CD4-positive, alpha-beta memory T cell (primary cell): ENCODE data around the gene MAPK11. TPM values are rescaled to one million over a fixed set of nuclear protein-coding genes. Genes with fewer than 3 reads are reported as not detected.

Experiments
- CTCF ChIA-PET: fragments of 350-600 bp; sonication (Branson Sonifier 250); formaldehyde crosslinking; loops from one replicate; lab custom pipeline; 2021; ENCODE audit warnings: inconsistent platforms; ENCODE audit not compliant: partially characterized antibody; lab: Charles Lee
- POLR2A ChIA-PET: fragments of 350-600 bp; sonication (Branson Sonifier 250); formaldehyde crosslinking; loops from one replicate; lab custom pipeline; 2021; ENCODE audit not compliant: partially characterized antibody; lab: Charles Lee
- DNase-seq, 5 donors: peaks; one replicate each; pipeline versions ENCODE4 v3.0.0 to v3.0.0-alpha.2; 2020 to 2022; ENCODE audit warnings: mixed read lengths in 1 of 5
- H3K27ac ChIP-seq: one replicate; pipeline ENCODE4 v1.7.0; 2013; ENCODE audit warnings: low read depth, low read length
- H3K27me3 ChIP-seq: 2 replicates; pipeline ENCODE4 v1.7.0; 2013; ENCODE audit warnings: mild to moderate bottlenecking, low read length, moderate library complexity; ENCODE audit not compliant: insufficient read depth
- H3K36me3 ChIP-seq: 2 replicates; pipeline ENCODE4 v1.7.0; 2013; ENCODE audit warnings: mild to moderate bottlenecking, low read length, moderate library complexity; ENCODE audit not compliant: insufficient read depth
- H3K4me1 ChIP-seq: 2 replicates; pipeline ENCODE4 v1.7.0; 2013; ENCODE audit warnings: mild to moderate bottlenecking, low read length, moderate library complexity; ENCODE audit not compliant: insufficient read depth
- H3K4me3 ChIP-seq, 2 donors: one replicate each; pipeline ENCODE4 v1.7.0; 2013; ENCODE audit warnings: low read length in 2 of 2, mild to moderate bottlenecking in 1 of 2
- H3K9me3 ChIP-seq, 2 donors: one replicate each; pipeline ENCODE4 v1.7.0; 2013; ENCODE audit warnings: low read length in 2 of 2, control low read depth in 1 of 2; ENCODE audit not compliant: control insufficient read depth in 1 of 2
- H3K27ac Mint-ChIP-seq, 7 donors: one replicate each; pipeline ENCODE4 v1.8.0; 2020 to 2021; ENCODE audit warnings: mixed read lengths in 7 of 7, mild to moderate bottlenecking in 6 of 7, inconsistent platforms in 3 of 7, moderate library complexity in 3 of 7
- H3K27me3 Mint-ChIP-seq, 2 donors: one replicate each; pipeline ENCODE4 v1.8.0; 2020 to 2021; ENCODE audit warnings: mixed read lengths in 2 of 2
- H3K36me3 Mint-ChIP-seq, 2 donors: one replicate each; pipeline ENCODE4 v1.8.0; 2020 to 2021; ENCODE audit warnings: mixed read lengths in 2 of 2, inconsistent platforms in 1 of 2, mild to moderate bottlenecking in 1 of 2
- H3K4me1 Mint-ChIP-seq, 4 donors: one replicate each; pipeline ENCODE4 v1.8.0; 2020 to 2021; ENCODE audit warnings: mixed read lengths in 4 of 4, mild to moderate bottlenecking in 1 of 4
- H3K4me3 Mint-ChIP-seq, 8 donors: one replicate each; pipeline ENCODE4 v1.8.0; 2020 to 2021; ENCODE audit warnings: mixed read lengths in 8 of 8, mild to moderate bottlenecking in 7 of 8, moderate library complexity in 6 of 8, inconsistent platforms in 3 of 8
- H3K9me3 Mint-ChIP-seq, 8 donors: one replicate each; pipeline ENCODE4 v1.8.0; 2020 to 2021; ENCODE audit warnings: mixed read lengths in 8 of 8, mild to moderate bottlenecking in 5 of 8, inconsistent platforms in 3 of 8, moderate library complexity in 1 of 8
- intact Hi-C: fragments of 100-400 bp; cut with micrococcal nuclease; formaldehyde crosslinking; loops from one replicate; pipeline ENCODE4 v1.15.1; 2023
- polyA plus RNA-seq, 2 donors: library from polyadenylated mRNA; unstranded; fragments of 300-500 nt; fragmentation: Illumina TruSeq; gene quantifications; one replicate each; pipeline ENCODE4 v1.2.3, GENCODE V29; 2021
- total RNA-seq, 2 experiments: library from RNA; stranded (reverse); gene quantifications; one replicate each; pipeline ENCODE4 v1.2.3, GENCODE V29; 2021

The MAPK11 gene
- total and polyA plus RNA-seq, 4 experiments from 2014 or later, result 0.10 to 1.7 (median 1.1) TPM

GRCh38 chr22:50250555-50251476 is 19.4 kb downstream of the MAPK11 start, which contains the start of gene HDAC10:
TSS of gene HDAC10 (minus strand) at chr22:50251265. CDS start at chr22:50251032, 233 bp downstream.
- intact Hi-C loops, result loop anchor here (2.0 to 10.0 kb wide), 2 partner anchors 224 to 370 kb away; partner anchors contain the start of gene SBF1
- Histone ChIP-seq H3K36me3 (peaks cover 18% of the 10 kb centered on the region), H3K4me3 (peak within 1 kb of the TSS; percentile 36 to 89), H3K27ac (peak within 1 kb of the TSS; percentile 66), H3K4me1 (peaks cover 44% of the 10 kb centered on the region), H3K9me3 (no peaks in the 10 kb centered on the region), H3K27me3 (no peaks in the 10 kb centered on the region)
- peak; percentile 71 to 78 (median 74) for DNase-seq
- Mint-ChIP-seq H3K4me1 (peaks cover 7 to 29% (median 17%) of the 10 kb centered on the region in 4 donors), H3K27me3 (peaks cover 1 to 2% of the 10 kb centered on the region in 2 donors), H3K27ac (peak within 1 kb of the TSS in 6 of 7 donors; percentile 50 to 88 (median 64)), H3K9me3 (no peaks in the 10 kb centered on the region), H3K4me3 (peak within 1 kb of the TSS; percentile 73 to 84 (median 78)), H3K36me3 (peaks cover 4 to 10% of the 10 kb centered on the region in 2 donors)
- CTCF ChIA-PET, result interaction anchor here (1.0 to 3.5 kb wide), 11 partner anchors 10 to 382 kb away, joined by 3 to 28 read pairs (median 18); partner anchors contain the start of gene SCO2
- POLR2A ChIA-PET, result interaction anchor here (0.6 to 4.0 kb wide), 27 partner anchors 9 to 377 kb away, joined by 3 to 29 read pairs (median 4); partner anchors contain the start of genes ARSA, DENND6B, LMF2 and MAPK11

DNA sequence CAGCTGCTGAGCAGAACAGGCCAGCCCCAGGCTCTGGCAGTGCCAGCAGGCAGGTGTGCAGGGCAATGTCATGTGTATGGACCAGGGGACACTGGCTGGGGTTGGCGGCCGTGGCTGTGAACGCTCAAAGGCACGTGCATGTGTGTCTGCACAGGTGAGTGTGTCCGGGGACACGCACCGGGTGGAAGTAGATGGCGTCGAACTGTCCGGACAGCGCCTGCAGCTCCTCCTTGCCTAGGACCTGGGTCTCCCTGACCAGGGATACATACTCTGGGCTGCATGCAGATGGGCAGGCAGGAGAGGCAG is 20.0 kb downstream of the MAPK11 start:
- intact Hi-C loops, result loop anchor here (2.0 to 10.0 kb wide), 2 partner anchors 225 to 371 kb away; partner anchors contain the start of gene SBF1
- no peaks in the 10 kb centered on the region for H3K9me3 Mint-ChIP-seq
- no peak for DNase-seq
- H3K4me3 Mint-ChIP-seq, result peak overlapping the region; percentile 47 to 84 (median 78)
- CTCF ChIA-PET, result interaction anchor here (1.8 to 3.1 kb wide), 2 partner anchors 76 to 91 kb away, joined by 8 to 24 read pairs; no protein-coding TSS in a partner anchor
- Histone ChIP-seq H3K4me1 (peaks cover 49% of the 10 kb centered on the region), H3K9me3 (no peaks in the 10 kb centered on the region), H3K4me3 (peak overlapping the region; percentile 36 to 89), H3K36me3 (peaks cover 19% of the 10 kb centered on the region), H3K27me3 (no peaks in the 10 kb centered on the region), H3K27ac (peak overlapping the region; percentile 66)
- H3K4me1 Mint-ChIP-seq, result peaks cover 7 to 29% (median 19%) of the 10 kb centered on the region in 4 donors
- H3K27ac Mint-ChIP-seq, result peak overlapping the region in 4 of 7 donors; percentile 15 to 73 (median 66)
- H3K36me3 Mint-ChIP-seq, result peaks cover 4 to 10% of the 10 kb centered on the region in 2 donors
- peaks cover 0 to 1% of the 10 kb centered on the region in 2 donors for H3K27me3 Mint-ChIP-seq
- POLR2A ChIA-PET, result interaction anchor here (1.3 to 4.0 kb wide), 14 partner anchors 9 to 378 kb away, joined by 3 to 29 read pairs (median 8); partner anchors contain the start of genes ARSA, LMF2, MAPK11 and NCAPH2

DNA sequence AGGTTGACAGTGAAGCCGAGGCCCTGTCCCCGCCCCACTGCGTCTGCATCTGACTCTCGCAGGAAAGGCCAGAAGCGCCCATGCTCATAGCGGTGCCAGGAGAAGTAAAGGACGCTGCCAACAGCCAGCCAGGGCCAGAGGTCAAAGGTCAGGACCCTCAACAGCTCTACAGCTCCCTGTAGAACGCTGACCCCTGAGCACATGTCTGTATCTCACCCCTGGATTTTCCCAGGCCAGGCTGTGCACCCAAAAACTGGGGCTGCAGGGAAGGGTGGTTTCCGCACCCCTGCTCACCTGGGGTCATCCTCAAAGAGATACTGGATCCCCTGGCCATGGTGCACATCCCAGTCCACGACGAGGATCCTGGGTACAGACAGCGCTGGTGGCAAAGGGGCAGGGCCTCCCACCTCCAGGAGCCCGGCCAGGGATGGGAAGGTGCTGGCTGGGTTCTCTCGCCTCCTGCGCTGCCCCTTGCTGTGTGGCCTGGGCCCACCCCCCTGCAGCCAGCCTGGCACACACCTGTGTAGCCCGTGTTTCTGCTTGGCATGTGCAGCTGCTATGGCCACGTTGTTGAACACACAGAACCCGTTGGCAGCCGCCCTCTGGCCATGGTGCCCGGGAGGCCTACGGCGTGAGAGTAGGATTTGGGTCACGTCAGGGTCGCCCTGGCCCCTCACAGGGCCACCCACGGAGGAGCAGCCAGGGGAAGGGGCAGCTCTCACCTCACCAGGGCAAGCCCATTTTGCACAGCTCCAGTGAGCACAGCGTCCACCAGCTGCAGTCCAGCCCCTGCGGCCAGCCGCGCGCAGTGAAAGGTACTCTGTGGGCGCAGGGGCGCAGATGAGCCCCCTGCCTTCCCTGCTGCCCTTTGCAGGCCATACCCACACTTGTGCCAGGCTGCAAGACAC is 20.6 kb downstream of the MAPK11 start:
- intact Hi-C loops, result loop anchor here (2.0 to 10.0 kb wide), 2 partner anchors 225 to 371 kb away; partner anchors contain the start of gene SBF1

DNA sequence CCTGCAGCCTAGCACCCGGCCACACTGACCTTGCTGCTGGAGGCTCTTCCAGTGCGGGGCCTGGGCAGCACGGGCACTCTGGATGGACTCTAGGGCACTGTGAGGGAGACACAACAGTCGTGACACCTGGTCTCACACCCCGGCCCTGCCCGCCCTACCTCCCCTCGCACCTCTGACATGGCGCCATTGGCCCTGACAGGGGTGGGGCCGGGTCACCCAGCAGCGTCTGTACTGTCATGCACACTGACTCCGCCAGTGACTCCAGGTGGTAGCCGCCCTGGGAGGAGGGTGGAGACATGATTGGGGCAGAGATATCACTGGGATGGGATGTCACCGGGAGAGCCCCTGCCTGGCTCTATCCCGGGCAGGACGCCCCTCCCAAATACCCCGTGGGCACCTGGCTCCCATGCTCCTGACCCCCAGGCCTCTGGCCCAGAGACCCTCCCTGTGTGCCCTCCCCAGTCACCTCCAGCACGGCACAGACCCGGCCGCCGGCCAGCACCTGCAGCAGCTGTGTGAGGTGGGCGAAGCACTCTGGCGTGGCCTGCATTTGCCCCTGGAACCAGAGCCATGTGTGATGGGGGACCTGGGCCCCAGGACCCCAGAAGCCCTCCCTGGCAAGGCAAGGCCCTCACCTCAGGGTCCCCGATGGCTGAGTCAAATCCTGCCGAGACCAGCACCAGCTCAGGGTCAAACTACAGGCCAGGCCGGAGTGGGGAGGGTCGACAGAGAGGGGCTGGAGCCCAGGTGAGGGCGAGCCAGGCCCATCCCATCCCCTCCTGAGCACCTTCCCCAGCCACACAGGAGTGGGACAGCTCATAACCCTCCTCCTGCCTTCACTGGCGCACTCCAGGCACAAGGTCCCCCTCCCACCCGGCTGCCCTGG is 21.7 kb downstream of the MAPK11 start:
- POLR2A ChIA-PET, result interaction anchor here (1.1 kb wide), 2 partner anchors 21 to 94 kb away, joined by 3 read pairs; no protein-coding TSS in a partner anchor
- H3K27ac ChIP-seq, result no peak overlapping the region
- peak overlapping the region in 5 of 7 donors; percentile 87 to 95 (median 90) for H3K27ac Mint-ChIP-seq
- H3K36me3 ChIP-seq, result peaks cover 19% of the 10 kb centered on the region
- no peaks in the 10 kb centered on the region for H3K9me3 Mint-ChIP-seq
- CTCF ChIA-PET, result no interaction called here
- intact Hi-C loops, result no loop called here
- H3K4me3 Mint-ChIP-seq, result peak overlapping the region in 5 of 8 donors; percentile 17 to 89 (median 46)
- peaks cover 12 to 46% (median 28%) of the 10 kb centered on the region in 4 donors for H3K4me1 Mint-ChIP-seq
- no peak for DNase-seq
- no peaks in the 10 kb centered on the region for H3K27me3 Mint-ChIP-seq
- no peak overlapping the region for H3K4me3 ChIP-seq
- peaks cover 7 to 18% of the 10 kb centered on the region in 2 donors for H3K36me3 Mint-ChIP-seq
- peaks cover 57% of the 10 kb centered on the region for H3K4me1 ChIP-seq
- no peaks in the 10 kb centered on the region for H3K27me3 ChIP-seq
- H3K9me3 ChIP-seq, result no peaks in the 10 kb centered on the region

More for the DNA sequence above, 20.6 kb downstream of the MAPK11 start:
- Mint-ChIP-seq H3K4me1 (peaks cover 10 to 35% (median 23%) of the 10 kb centered on the region in 4 donors), H3K4me3 (peak overlapping the region; percentile 47 to 84 (median 78)), H3K9me3 (no peaks in the 10 kb centered on the region), H3K27me3 (peaks cover 0 to 1% of the 10 kb centered on the region in 2 donors), H3K27ac (peak overlapping the region in 1 of 7 donors; percentile 73), H3K36me3 (peaks cover 7 to 13% of the 10 kb centered on the region in 2 donors)
- ChIA-PET CTCF (no interaction called here), POLR2A (interaction anchor here (1.3 to 4.0 kb wide), 7 partner anchors 8 to 379 kb away, joined by 3 to 29 read pairs (median 14); partner anchors contain the start of genes ARSA, MAPK11 and SCO2)
- H3K4me1 ChIP-seq, result peaks cover 49% of the 10 kb centered on the region
- peak overlapping the region; percentile 36 to 89 for H3K4me3 ChIP-seq
- H3K9me3 ChIP-seq, result no peaks in the 10 kb centered on the region
- H3K27me3 ChIP-seq, result no peaks in the 10 kb centered on the region
- DNase-seq, result no peak
- peaks cover 19% of the 10 kb centered on the region for H3K36me3 ChIP-seq
- no peak overlapping the region for H3K27ac ChIP-seq

DNA sequence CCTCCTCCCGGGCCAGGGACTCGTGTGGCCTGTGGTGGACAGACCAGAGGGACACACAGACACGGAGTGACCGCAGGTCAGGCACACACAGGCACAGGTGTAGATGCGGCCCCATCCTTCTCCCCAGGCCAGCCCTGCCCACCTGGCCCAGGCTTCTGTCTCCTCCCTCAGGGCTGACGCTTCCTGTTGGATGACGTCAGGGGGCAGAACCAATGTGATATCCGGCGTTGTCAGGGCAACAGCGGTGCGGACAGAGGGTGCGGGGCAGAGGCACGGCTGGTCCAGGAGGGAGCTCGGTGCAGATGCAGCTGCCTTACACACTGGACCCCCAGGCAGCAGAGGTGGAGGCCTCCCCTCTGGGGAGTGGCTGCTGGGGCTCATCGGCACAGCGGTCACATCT is 22.4 kb downstream of the MAPK11 start:
- peak overlapping the region; percentile 48 for H3K27ac ChIP-seq
- H3K9me3 ChIP-seq, result no peaks in the 10 kb centered on the region
- H3K9me3 Mint-ChIP-seq, result no peaks in the 10 kb centered on the region
- no peaks in the 10 kb centered on the region for H3K27me3 Mint-ChIP-seq
- ChIA-PET POLR2A (interaction anchor here (1.1 kb wide), 2 partner anchors 22 to 94 kb away, joined by 3 read pairs; no protein-coding TSS in a partner anchor), CTCF (interaction anchor here (1.0 kb wide), 1 partner anchor 373 kb away, joined by 4 read pairs; no protein-coding TSS in a partner anchor)
- H3K4me1 ChIP-seq, result peaks cover 64% of the 10 kb centered on the region
- peaks cover 19% of the 10 kb centered on the region for H3K36me3 ChIP-seq
- peaks cover 12 to 51% (median 30%) of the 10 kb centered on the region in 4 donors for H3K4me1 Mint-ChIP-seq
- DNase-seq, result peak in 4 of 5 donors; percentile 66 to 81 (median 72)
- H3K4me3 Mint-ChIP-seq, result peak overlapping the region in 7 of 8 donors; percentile 6 to 89 (median 66)
- no peak overlapping the region for H3K4me3 ChIP-seq
- no peaks in the 10 kb centered on the region for H3K27me3 ChIP-seq
- intact Hi-C loops, result no loop called here
- H3K36me3 Mint-ChIP-seq, result peaks cover 7 to 18% of the 10 kb centered on the region in 2 donors
- peak overlapping the region in 6 of 7 donors; percentile 87 to 95 (median 90) for H3K27ac Mint-ChIP-seq
